NCI-H748 (cell line): ENCODE measurements around the gene CD63.
"Not testable (repeated sequence)": the region's sequence is repeated elsewhere in the genome, so short reads cannot be mapped to it uniquely, and the experiment has no call there.

Experiments
- DNase-seq: peaks from one replicate; lab custom pipeline; 2025; ENCODE audit not compliant: unreplicated experiment; lab: John Stamatoyannopoulos, UW

The CD63 gene, protein sequence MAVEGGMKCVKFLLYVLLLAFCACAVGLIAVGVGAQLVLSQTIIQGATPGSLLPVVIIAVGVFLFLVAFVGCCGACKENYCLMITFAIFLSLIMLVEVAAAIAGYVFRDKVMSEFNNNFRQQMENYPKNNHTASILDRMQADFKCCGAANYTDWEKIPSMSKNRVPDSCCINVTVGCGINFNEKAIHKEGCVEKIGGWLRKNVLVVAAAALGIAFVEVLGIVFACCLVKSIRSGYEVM

DNA sequence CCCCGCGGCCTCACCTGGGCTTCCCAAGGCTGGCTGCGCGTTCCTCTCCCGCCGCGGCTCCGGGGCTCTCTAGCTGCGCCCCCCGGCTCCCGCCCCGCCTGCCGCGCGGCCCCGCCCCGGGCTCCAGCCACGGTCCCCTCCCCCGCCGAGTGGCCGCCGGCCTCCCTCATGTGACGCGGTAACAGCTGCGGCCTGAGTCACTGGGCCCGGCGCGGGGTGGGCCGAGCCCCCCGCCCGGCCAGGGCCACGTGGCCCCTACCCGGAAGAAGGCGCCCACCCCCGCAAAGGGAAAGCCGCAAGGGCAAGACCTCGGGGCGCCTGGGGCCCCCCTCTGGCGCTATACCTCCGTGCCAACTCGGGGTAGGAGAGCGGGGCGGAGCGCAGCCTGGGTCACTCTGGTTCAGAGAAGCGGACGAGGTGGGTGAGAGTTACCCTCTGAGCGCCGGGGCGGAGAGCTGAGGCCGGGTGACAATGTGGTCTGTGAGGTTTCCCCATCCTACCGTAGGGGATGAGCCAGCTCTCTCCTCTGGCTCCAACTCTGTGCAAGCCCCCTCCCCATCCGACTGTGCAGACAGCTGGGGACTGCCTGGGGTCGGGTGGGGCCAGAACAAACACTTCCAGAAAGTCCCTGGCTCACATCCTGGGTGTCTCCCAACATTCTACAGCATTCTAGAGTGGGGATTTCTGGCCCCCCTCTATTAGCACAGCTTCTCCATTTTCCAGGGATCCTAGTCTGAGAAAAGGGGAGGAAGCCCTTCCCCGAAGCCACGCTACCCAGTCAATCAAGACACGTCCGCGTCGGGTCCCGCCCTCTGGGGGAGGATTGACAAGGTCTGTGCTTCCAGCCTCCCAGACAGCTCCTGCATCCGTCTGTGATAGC is at the start of gene CD63:
Gene CD63, minus strand, starts transcription at position 71 of the 880 bp plus-strand sequence. CDS start 668 bp downstream, outside the sequence.
- peak; percentile 91 for DNase-seq

DNA sequence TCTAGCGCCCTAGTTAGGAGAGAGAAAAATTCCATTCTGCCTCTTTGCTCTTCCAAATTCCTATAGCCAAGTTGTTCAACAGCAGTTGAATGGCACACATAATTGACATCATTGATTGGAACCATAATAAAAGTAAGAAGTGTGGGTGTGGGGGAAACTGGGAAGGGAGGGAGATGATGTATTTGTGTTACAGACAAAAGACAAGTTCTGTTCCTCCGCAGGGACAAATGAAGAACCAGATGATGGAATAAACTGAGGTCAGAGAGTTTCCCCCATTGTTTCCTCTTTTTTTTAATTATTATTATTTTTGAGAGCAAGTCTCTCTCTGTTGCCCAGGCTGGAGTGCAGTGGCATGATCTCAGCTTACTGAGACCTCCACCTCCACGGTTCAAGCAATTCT is 49.0 kb upstream of the CD63 start:
- no peak for DNase-seq

DNA sequence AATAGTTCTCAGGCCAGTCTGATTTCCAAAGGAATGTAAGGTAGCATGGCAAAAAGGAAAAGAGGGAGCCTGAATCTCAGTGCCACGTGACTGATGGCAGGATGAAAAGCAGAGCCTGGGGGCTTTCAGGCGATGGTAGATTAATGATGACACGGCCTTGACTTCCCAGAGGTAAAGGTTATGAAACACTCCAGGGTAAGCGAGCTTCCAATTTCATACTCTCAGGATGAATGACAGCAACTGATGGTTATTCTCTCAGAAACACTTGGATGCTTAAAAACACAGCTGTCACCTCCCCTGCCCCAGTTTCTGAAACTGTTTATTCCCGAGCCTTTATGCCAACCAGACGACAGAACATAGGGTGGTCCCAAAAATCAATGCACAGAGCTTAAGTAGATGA is 42.9 kb upstream of the CD63 start:
- DNase-seq = no peak

DNA sequence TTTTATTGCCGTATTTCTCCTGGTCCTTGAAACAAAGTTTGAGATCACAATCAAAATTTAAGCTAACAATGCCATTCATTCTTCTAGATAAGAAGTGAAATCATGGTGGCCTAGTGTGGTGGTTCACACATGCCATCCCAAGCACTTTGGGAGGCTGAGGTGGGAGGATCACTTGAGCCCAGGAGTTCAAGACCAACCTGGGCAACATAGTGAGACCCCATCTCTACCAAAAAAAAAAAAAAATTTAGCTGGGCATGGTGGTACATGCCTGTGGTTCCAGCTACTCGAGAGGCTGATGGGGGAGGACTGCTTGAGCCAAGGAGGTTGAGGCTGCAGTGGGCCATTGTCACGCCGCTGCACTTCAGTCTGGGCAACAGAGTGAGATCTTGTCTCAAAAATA is 38.3 kb upstream of the CD63 start:
- no peak for DNase-seq

DNA sequence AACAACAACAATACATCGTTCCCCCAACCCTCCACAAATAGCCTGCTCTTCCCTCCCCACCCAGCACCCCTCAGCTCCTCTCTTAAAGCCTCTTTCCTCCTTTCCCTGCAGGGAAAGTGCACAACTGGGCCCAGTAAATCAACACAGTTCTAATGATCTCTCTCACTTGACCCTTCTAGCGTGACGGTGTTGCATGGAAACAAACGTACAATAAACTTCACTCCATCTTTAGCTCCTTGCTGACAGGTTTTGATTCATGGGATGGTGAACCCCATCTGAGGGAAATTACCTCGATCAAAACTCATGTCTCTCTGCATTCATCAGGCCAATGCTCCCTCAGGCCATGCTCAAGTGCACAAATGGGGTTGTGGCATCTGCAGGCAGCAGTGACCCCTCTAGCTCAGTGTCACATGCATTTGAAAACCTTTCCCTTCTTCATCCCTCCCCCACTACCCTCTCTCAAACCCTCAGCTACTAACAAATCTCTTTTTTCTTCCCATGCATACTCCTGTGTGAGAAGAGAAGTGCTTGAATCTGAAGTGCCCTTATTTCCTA is 37.0 kb upstream of the CD63 start:
- no peak for DNase-seq

DNA sequence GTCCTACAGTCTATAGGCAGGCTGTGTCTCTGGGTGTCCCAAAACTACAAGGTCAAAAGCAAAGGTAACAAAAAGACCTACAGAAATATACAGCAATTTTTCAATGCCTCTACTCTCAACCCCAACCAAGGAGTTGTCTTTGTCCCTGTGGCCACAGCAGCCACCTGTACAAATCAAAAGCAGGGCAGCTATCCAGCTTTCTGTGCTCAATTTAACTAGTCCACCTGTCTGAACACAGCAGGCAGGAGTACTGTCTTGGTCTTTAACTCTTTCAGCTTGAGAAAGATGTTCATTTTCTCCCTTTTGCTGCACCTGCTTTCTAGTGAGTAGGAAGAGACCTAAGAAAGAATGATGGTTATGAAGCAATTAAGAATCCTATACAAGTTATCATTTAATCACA is 33.8 kb upstream of the CD63 start:
- DNase-seq = no peak

DNA sequence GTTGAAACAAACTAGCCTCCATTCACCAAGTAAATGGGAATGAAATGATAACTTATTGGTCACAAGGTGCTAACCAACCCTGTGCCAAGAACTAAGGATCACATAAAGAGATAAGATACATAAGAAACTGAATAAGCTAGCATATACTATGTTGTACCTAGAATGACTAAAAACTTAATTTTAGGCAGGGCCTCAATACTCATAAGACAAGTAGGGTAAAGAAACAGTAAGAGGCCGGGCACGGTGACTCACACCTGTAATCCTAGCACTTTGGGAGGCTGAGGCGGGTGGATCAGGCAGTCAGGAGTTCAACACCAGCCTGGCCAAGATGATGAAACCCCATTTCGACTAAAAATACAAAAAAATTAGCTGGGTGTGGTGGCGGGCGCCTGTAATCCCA is 31.9 kb upstream of the CD63 start:
- DNase-seq = no peak

DNA sequence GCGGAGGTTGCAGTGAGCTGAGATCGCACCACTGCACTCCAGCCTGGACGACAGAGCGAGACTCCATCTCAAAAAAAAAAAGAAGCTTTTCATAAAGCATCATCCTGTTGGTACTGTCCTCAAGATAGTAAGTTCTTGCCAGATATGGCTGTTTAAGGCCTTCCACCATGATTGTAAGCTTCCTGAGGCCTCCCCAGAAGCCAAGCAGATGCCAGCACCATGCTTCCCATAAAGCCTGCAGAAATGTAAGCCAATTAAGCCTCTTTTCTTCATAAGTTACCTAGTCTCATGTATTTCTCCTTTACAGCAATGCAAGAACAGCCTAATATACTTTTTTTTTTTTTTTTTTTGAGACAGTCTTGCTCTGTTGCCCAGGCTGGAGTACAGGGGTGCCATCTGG is 29.8 kb upstream of the CD63 start:
- DNase-seq = not testable (repeated sequence)

DNA sequence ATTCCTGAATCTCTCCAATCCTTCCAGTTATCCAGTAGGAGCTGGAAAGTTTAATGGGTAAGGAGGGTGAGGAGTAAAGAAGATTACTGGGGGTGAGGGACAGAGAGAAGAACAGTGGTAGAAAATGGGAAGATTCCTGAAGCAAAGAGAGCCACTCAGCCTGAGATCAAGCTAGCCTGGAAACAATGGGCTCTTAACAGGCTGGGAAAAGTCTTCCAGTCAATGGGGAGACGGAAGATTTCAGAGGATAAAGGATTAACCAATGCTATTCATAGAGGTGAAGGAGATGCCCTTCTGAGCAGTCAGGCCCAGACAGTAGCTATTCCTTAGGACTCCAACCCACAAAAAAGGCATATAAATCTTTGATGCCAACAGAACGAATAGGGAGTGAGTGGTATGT is 28.9 kb upstream of the CD63 start:
- DNase-seq = no peak

DNA sequence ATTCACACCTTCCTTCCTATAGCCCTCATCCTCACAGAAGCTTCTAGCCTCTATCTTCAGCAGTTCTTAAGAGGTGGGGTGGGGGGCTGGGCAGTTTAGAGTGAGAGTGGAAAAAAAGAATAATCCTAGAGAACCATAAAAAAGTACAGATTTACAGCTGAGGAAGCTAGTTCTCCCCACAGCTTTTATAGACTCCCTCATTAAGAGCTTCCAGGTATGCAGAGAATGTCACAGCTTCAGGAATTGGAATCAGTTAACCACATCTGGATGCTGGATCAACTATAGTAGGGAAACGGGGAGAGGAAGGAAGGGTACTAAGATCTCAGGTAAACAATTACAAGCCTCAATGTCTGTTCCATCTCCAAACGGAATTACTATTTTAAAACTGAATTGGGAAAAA is 26.4 kb upstream of the CD63 start:
- no peak for DNase-seq

DNA sequence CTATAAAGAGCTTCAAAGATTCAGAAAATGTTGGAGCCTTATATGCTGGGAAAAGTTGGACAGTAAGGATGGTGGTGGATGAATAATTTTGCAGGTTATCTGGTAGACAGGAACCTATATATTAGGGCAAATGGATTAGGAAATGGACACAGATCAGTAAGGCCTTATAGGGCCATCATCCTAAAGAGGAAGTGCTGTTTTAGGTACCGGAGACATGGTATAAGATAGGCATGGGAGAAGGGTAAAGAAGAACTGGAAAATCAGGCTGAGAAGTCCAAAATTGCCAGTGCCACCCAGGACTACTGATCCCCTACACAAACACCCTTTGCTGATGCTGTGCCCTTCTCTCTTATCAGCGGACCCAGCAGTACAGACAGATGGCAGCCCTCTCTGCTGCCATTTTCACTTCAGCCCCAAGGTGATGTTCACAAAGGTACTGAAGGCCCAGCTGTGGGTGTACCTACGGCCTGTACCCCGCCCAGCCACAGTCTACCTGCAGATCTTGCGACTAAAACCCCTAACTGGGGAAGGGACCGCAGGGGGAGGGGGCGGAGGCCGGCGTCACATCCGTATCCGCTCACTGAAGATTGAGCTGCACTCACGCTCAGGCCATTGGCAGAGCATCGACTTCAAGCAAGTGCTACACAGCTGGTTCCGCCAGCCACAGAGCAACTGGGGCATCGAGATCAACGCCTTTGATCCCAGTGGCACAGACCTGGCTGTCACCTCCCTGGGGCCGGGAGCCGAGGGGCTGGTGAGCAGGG is 19.6 kb upstream of the CD63 start:
- no peak for DNase-seq

DNA sequence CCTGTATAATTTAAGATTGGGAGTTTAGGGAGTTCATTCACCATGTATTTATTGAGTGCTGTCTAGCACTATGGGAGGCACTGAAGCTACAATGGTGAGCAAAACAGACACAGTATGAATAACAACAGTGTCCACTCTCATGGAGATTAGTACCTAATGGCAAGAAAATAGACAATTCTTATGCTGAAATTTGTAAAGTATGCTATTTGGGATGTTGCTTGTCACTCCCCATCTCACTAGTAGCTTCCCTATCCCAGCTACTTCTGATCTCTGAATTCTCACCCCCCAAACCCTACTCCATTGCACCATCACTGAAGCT is 18.1 kb upstream of the CD63 start:
- DNase-seq = no peak

DNA sequence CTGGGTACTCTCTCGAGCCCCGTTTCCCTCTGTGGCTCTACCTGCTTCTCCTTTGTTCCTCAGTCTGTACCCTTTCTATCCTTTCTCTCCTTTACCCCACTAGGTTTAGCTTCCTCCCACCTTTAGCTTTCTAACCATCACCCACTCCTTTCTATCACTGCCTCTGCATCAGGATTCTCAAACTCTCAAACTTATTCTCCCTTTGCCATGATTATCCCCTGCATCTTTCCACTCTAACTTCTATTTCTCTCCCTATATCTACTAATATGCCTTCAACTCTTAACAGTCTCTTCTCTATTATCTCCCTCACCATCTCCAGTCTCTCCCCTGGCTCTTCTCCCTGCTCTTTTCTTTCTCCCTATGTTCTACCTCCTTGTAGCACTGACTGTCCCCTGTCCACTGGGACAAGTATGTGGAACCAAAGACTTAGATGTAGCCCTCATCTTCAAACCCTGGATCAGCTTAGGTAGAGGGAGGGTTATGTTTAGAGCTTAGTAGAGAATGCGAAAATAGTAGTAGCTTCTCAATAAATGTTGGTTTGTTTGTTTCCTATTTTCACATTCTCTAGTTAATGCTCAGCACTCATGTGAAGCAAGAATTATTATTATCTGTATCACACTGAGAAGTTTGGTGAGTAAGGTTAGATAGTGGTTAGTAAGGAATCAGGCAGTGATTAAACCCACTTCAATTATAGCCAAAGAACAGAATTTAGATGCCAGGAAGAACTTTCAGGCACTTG is 17.5 kb upstream of the CD63 start:
- DNase-seq = no peak

DNA sequence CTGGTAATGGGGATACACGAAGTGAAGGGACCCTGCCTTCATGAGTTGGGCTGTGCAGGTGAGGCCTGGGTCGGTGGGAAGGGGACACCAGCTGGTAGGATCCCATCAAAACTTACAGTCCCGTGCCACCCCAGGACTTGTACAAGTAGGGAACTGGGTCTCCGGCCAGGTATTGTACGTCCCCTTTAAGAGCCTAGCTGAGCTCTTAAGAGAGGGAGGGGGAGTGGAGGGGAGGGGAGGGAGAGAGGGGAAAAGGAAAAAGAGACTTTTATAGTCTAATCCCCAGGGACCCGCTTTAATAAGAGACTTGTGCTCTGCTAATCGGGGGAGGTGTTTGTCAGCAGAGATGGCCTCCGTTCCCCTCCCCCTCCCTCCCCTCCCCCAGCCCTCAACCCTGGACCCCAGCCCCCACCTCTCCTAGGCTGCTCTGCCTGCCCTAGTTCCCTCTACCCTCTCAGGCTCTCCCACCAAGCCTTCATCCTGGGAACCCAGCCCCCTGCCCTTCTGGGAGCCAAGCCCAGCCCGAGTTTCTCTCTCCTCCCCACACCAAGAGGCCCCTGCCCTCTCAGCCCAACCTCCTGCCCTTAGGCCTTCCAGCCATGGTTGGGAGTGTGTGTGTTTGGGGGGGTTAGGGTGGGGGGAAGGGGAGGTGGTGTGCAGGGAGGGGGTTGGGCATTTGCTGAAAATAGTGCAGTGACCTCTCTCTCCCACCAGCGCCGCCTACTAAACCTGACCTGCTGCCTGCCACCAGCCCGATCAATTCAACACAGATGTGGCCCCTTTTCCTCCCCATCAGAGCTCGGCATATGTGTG is 16.8 kb upstream of the CD63 start:
- peak; percentile 59 for DNase-seq

DNA sequence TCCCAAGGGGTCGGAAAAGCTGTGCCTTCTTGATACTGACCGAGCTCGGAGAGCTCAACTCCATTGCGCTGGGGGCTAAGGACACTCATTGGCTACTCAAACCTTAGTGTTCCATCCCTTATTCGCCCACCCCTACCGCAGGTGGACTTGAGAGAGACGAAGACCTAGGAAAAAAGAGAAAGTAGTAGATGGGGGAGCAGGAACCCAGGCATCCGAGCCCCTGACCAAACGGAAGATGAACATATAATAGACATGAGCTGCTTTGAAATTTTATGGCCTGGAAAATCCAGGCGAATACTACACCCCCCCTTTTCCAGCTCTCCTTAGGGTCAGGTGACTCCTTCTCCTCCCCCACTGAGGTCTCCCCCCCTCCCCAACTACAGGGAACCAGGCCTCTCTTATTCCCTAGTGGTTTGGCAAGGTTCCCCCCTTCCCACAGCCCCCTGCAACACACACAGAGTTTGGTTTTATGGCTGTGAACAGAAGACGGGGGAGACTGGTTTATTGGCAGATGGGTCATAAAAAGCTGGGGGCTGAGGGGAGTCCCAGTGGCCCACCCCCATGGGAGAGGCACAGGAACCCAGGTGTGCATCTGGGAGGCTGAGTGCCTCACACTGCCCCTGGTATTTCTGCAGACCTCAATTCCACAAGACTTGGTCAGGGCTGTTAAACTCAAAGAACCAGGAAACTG is 15.7 kb upstream of the CD63 start:
- peak; percentile 43 for DNase-seq

DNA sequence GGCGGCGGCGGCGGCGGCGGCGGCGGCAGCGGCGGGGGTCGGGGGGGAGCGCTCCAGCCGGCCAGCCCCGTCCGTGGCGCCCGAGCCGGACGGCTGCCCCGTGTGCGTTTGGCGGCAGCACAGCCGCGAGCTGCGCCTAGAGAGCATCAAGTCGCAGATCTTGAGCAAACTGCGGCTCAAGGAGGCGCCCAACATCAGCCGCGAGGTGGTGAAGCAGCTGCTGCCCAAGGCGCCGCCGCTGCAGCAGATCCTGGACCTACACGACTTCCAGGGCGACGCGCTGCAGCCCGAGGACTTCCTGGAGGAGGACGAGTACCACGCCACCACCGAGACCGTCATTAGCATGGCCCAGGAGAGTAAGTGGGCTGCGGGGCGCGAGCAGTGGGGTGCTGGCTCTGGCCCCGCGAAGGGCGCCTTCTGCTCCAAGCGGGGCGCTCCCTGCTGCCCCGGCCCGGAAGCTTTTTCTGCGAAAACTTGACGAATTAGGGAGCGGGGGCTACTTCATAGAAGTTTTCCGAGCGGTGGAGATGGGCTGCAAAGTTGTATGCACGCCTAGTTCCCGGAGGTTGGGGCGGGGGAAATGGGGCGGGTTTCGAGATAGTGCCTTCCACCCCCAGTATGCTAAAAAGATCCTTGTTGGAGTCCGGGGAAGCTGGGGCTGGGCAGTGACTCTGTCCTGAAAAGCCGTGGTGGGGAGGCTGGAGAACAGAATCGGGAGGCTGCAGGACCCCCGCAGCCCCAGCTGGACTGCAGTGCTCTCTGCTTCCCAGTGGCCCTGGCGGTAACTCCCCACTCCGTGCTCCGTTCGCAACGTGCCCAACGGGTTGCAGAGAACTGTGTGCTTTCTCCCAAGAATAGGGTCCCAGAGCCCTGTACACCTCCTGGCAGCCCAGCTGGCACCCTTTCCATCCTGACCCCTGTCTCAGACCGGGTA is 14.9 kb upstream of the CD63 start:
- DNase-seq = peak; percentile 76

DNA sequence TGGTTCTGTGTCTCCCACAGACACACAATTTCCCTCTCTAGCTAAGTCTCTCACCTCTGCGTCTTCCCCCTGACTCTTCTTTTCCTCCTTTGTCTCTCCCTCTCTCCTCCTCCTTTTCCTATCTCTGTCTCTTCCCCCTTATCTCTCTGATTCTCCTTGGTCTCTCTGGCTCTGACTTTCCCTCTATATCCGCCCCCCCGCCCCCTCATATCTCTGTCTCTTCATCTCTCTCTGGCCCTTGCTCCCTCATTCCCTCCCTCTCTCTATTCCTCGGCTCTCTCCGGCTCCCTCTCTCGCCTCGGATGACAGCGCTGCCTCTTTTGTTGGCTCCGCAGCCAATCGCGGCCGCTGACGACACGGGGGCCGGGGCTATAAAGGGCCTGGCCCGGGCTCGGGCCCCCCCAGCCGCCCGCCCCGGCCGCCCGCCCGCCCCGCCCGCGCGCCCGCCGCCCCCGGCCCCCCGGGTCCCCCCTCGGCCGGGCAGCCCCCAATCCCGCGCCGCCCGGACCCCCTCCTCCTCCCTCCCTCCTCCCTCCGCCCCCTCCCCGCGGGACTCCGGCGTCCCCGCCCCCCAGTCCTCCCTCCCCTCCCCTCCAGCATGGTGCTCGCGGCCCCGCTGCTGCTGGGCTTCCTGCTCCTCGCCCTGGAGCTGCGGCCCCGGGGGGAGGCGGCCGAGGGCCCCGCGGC is 14.1 kb upstream of the CD63 start, which contains the start of gene GDF11:
Gene GDF11, plus strand, starts transcription at position 404 of the 687 bp plus-strand sequence. Its CDS starts 195 bp downstream, at position 599.
- DNase-seq = peak; percentile 87
